H9 (cell line): Measurements from ENCODE around the gene RPUSD3. TPM values are rescaled to one million over a fixed set of nuclear protein-coding genes. Genes with fewer than 3 reads are reported as not detected.

Source experiments
- DNase-seq: peaks from one replicate; pipeline ENCODE4 v3.0.0-alpha.2; 2017
- H2AFZ ChIP-seq: one replicate; pipeline ENCODE4 v1.6.1; 2013; ENCODE audit warnings: mild to moderate bottlenecking, low read length, control low read depth, moderate library complexity
- H2AK5ac ChIP-seq: 2 replicates; pipeline ENCODE4 v1.6.1; 2013; ENCODE audit warnings: low read length, control low read depth, mixed read lengths; ENCODE audit not compliant: insufficient read length
- H2BK120ac ChIP-seq: one replicate; pipeline ENCODE4 v1.6.1; 2013; ENCODE audit warnings: low read depth, mild to moderate bottlenecking, low read length, control low read depth, inconsistent platforms; ENCODE audit not compliant: poor library complexity, severe bottlenecking
- H2BK12ac ChIP-seq: 2 replicates; pipeline ENCODE4 v1.6.1; 2013; ENCODE audit warnings: low read length, control low read depth, mixed read lengths, low read depth; ENCODE audit not compliant: insufficient read length
- H2BK15ac ChIP-seq: 2 replicates; pipeline ENCODE4 v1.6.1; 2013; ENCODE audit warnings: low read depth, low read length, control low read depth
- H2BK20ac ChIP-seq: one replicate; pipeline ENCODE4 v1.6.1; 2013; ENCODE audit warnings: low read depth, mild to moderate bottlenecking, low read length, control low read depth, inconsistent platforms; ENCODE audit not compliant: poor library complexity, severe bottlenecking
- H2BK5ac ChIP-seq: 2 replicates; pipeline ENCODE4 v1.6.1; 2013; ENCODE audit warnings: low read length, control low read depth, mixed read lengths; ENCODE audit not compliant: insufficient read length
- H3K14ac ChIP-seq: 2 replicates; pipeline ENCODE4 v1.6.1; 2013; ENCODE audit warnings: low read length, control low read depth; ENCODE audit not compliant: insufficient read depth
- H3K18ac ChIP-seq: 2 replicates; pipeline ENCODE4 v1.6.1; 2013; ENCODE audit warnings: low read depth, mild to moderate bottlenecking, mixed read lengths, low read length, control low read depth; ENCODE audit not compliant: insufficient read length
- H3K23ac ChIP-seq: 2 replicates; pipeline ENCODE4 v1.6.1; 2013; ENCODE audit warnings: low read length, control low read depth, mixed read lengths, low read depth; ENCODE audit not compliant: insufficient read length
- H3K23me2 ChIP-seq: 2 replicates; pipeline ENCODE4 v1.6.1; 2013; ENCODE audit warnings: low read depth, mild to moderate bottlenecking, mixed read lengths, low read length, control low read depth; ENCODE audit not compliant: insufficient read length, poor library complexity, severe bottlenecking
- H3K27ac ChIP-seq: 2 replicates; pipeline ENCODE4 v1.5.1; 2013; ENCODE audit warnings: low read length, control low read depth, mixed read lengths, low read depth; ENCODE audit not compliant: insufficient read length
- H3K27me3 ChIP-seq: 2 replicates; pipeline ENCODE4 v1.6.1; 2013; ENCODE audit warnings: low read length, control low read depth, inconsistent platforms; ENCODE audit not compliant: insufficient read depth
- H3K4ac ChIP-seq: 2 replicates; pipeline ENCODE4 v1.6.1; 2013; ENCODE audit warnings: low read depth, mild to moderate bottlenecking, control low read depth, inconsistent platforms, low read length, moderate library complexity
- H3K4me1 ChIP-seq: 2 replicates; pipeline ENCODE4 v1.6.1; 2013; ENCODE audit warnings: low read length, control low read depth, inconsistent platforms; ENCODE audit not compliant: insufficient read depth
- H3K4me2 ChIP-seq: 2 replicates; pipeline ENCODE4 v1.6.1; 2013; ENCODE audit warnings: low read length, control low read depth, mixed read lengths; ENCODE audit not compliant: insufficient read length, insufficient read depth
- H3K56ac ChIP-seq: 2 replicates; pipeline ENCODE4 v1.6.1; 2013; ENCODE audit warnings: low read depth, mild to moderate bottlenecking, mixed read lengths, low read length, control low read depth; ENCODE audit not compliant: insufficient read length
- H3K79me1 ChIP-seq: 2 replicates; pipeline ENCODE4 v1.6.1; 2013; ENCODE audit warnings: low read depth, mild to moderate bottlenecking, moderate library complexity, low read length, control low read depth, inconsistent platforms; ENCODE audit not compliant: insufficient read depth, poor library complexity, severe bottlenecking
- H3K79me2 ChIP-seq: 2 replicates; pipeline ENCODE4 v1.6.1; 2013; ENCODE audit warnings: low read length, control low read depth, inconsistent platforms; ENCODE audit not compliant: insufficient read depth
- H3K9ac ChIP-seq: 2 replicates; pipeline ENCODE4 v1.6.1; 2013; ENCODE audit warnings: low read length, control low read depth, mixed read lengths; ENCODE audit not compliant: insufficient read length; ENCODE audit errors: extremely low read depth
- H3K9me3 ChIP-seq: one replicate; pipeline ENCODE4 v1.6.1; 2013; ENCODE audit warnings: low read depth, low read length, inconsistent platforms; ENCODE audit not compliant: control insufficient read depth
- H3T11ph ChIP-seq: one replicate; pipeline ENCODE4 v1.6.1; 2013; ENCODE audit warnings: mild to moderate bottlenecking, low read length, control low read depth, inconsistent platforms
- H4K20me1 ChIP-seq: one replicate; pipeline ENCODE4 v1.6.1; 2013; ENCODE audit not compliant: control insufficient read depth, insufficient read length, insufficient read depth
- H4K5ac ChIP-seq: 2 replicates; pipeline ENCODE4 v1.6.1; 2013; ENCODE audit warnings: low read depth, mild to moderate bottlenecking, mixed read lengths, low read length, control low read depth; ENCODE audit not compliant: insufficient read length
- H4K8ac ChIP-seq: replicated peaks from 2 replicates; pipeline ENCODE4 v1.6.1; 2013; ENCODE audit warnings: low read length, control low read depth, mixed read lengths, low read depth; ENCODE audit not compliant: insufficient read length
- H4K91ac ChIP-seq: 2 replicates; pipeline ENCODE4 v1.6.1; 2013; ENCODE audit warnings: low read depth, mild to moderate bottlenecking, moderate library complexity, mixed read lengths, low read length, control low read depth; ENCODE audit not compliant: insufficient read length
- H3K27ac Mint-ChIP-seq, 3 experiments: 2 replicates in 2 of 3; 3 replicates in 1 of 3; pipeline ENCODE4 v1.8.0; 2020 to 2021; ENCODE audit warnings: mixed read lengths in 3 of 3, mild to moderate bottlenecking in 1 of 3, moderate library complexity in 1 of 3
- H3K27me3 Mint-ChIP-seq: 2 replicates; pipeline ENCODE4 v1.8.0; 2021; ENCODE audit warnings: low read depth, mild to moderate bottlenecking, moderate library complexity, mixed read lengths
- H3K36me3 Mint-ChIP-seq, 3 experiments: 2 replicates in 2 of 3; 3 replicates in 1 of 3; pipeline ENCODE4 v1.8.0; 2020 to 2021; ENCODE audit warnings: low read depth in 3 of 3, mixed read lengths in 3 of 3; ENCODE audit not compliant: insufficient read depth in 1 of 3
- H3K4me1 Mint-ChIP-seq, 2 experiments: 2 replicates each; pipeline ENCODE4 v1.8.0; 2020; ENCODE audit warnings: mixed read lengths in 2 of 2
- H3K4me3 Mint-ChIP-seq, 2 experiments: 2 replicates in 1 of 2; 3 replicates in 1 of 2; pipeline ENCODE4 v1.8.0; 2020 to 2021; ENCODE audit warnings: mild to moderate bottlenecking in 2 of 2, mixed read lengths in 2 of 2, moderate library complexity in 1 of 2
- H3K9me3 Mint-ChIP-seq, 2 experiments: 2 replicates in 1 of 2; 3 replicates in 1 of 2; pipeline ENCODE4 v1.8.0; 2020; ENCODE audit warnings: mild to moderate bottlenecking in 2 of 2, mixed read lengths in 2 of 2, moderate library complexity in 1 of 2
- CTCF ChIP-seq: fragments of 200-600 bp; sonication (generic); conservative IDR thresholded peaks from 3 replicates; pipeline ENCODE4 v1.8.0; 2021; ENCODE audit warnings: antibody characterized with exemption, mild to moderate bottlenecking
- WGBS: extraction: QIAGEN DNeasy Blood & Tissue Kit; methylation state at CpG from one replicate; pipeline ENCODE4 v1.1.7; 2013; ENCODE audit warnings: missing lambda C conversion rate, low lambda C conversion rate, mixed read lengths; ENCODE audit not compliant: insufficient read length; ENCODE audit errors: extremely low coverage; 5-methylcytosine and 5-hydroxymethylcytosine counted together
- total RNA-seq: library from RNA; stranded (reverse); gene quantifications from 2 replicates; pipeline ENCODE4 v1.2.1, GENCODE V29; 2021

The RPUSD3 gene
- total RNA-seq, 1 experiment from 2014 or later, result 59.5 TPM

GRCh38 chr3:9879830-9880549 is 36.2 kb upstream of the RPUSD3 start, which contains the start of gene CIDEC:
Gene CIDEC, minus strand, starts transcription at chr3:9880253. Its CDS starts 1,767 bp downstream, at chr3:9878486.
- Histone ChIP-seq H3K27me3 (no peaks in the 10 kb centered on the region), H2BK15ac (no peak within 1 kb of the TSS), H3K79me2 (no peaks in the 10 kb centered on the region), H4K5ac (no peak within 1 kb of the TSS), H4K8ac (no peak within 1 kb of the TSS), H3T11ph (no peak within 1 kb of the TSS), H3K4me1 (no peaks in the 10 kb centered on the region), H2AK5ac (no peak within 1 kb of the TSS), H3K56ac (no peak within 1 kb of the TSS), H3K9ac (no peak within 1 kb of the TSS), H3K23me2 (no peaks in the 10 kb centered on the region), H2AFZ (no peak within 1 kb of the TSS), H2BK120ac (no peak within 1 kb of the TSS), H4K91ac (no peak within 1 kb of the TSS), H4K20me1 (no peaks in the 10 kb centered on the region), H2BK20ac (no peak within 1 kb of the TSS), H3K4ac (no peak within 1 kb of the TSS), H3K4me2 (no peak within 1 kb of the TSS), H3K79me1 (no peaks in the 10 kb centered on the region), H3K18ac (no peak within 1 kb of the TSS), H3K23ac (no peak within 1 kb of the TSS), H2BK5ac (no peak within 1 kb of the TSS), H2BK12ac (no peak within 1 kb of the TSS), H3K14ac (no peak within 1 kb of the TSS), H3K9me3 (no peaks in the 10 kb centered on the region), H3K27ac (no peak within 1 kb of the TSS)
- Mint-ChIP-seq H3K4me3 (no peak within 1 kb of the TSS), H3K4me1 (peaks cover 7 to 12% of the 10 kb centered on the region in 2 experiments), H3K36me3 (no peaks in the 10 kb centered on the region), H3K27me3 (no peaks in the 10 kb centered on the region; the same call in none of the 2 replicates), H3K27ac (no peak within 1 kb of the TSS), H3K9me3 (no peaks in the 10 kb centered on the region)
- no CpG with 5 or more reads among the region's 7 CpGs for WGBS
- no peak for DNase-seq
- TF ChIP-seq CTCF, result no peak
